Choroid plexus epithelial cell (primary cell): ENCODE data around the gene ATP7B.

Experiments used
- DNase-seq: peaks from one replicate; pipeline ENCODE4 v3.0.0-alpha.2; 2010; ENCODE audit warnings: low read depth
- H3K4me3 ChIP-seq: 2 replicates; pipeline ENCODE4 v1.5.1; 2011; ENCODE audit warnings: low read depth, mild to moderate bottlenecking, control low read depth, low read length, moderate library complexity
- CTCF ChIP-seq: conservative IDR thresholded peaks from 2 replicates; pipeline ENCODE4 v1.5.1; 2011; ENCODE audit warnings: low read depth, mild to moderate bottlenecking, control low read depth, inconsistent platforms, low read length, moderate library complexity

ATP7B gene

DNA sequence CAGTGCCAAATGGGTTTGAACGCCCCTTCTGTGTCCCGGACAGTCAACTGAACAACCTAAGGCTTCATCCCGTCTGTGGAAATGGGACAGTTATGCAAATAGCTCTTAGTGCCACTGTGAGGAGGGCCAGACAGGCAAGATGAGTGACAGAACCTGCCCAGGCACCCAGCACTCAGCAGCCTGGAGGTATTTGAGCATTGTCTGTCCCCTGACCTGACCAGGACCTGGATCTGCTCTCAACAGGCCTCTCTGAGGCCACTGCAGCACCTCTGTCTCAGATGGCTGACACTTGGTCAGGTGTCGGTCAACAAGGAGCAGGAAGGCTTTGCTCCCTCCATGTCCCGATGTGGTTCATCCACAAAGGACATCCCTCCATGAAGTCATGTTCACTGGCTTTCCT lies 81.6 kb downstream of the ATP7B start:
- H3K4me3 ChIP-seq, result no peak overlapping the region
- TF ChIP-seq CTCF, result no peak
- DNase-seq, result no peak

DNA sequence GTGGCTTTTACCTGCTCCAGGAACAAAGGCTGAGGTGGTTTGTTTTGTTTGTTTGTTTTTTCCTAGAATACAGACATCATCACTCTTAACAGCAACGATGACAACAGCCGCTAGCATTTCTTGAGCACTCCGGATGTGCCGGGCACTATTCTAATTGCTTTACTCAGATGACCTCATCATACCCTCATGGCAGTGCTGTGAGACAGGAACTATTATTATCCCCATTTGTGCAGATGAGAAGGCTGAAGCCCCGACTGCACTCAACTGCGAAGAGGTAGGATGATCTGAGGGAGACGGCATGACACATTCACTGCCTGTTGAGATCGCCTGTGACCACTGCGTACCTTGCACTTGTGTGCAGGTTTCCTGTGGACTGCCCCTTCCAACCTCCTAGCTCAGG lies 83.0 kb downstream of the ATP7B start:
- DNase-seq, result no peak
- no peak for TF ChIP-seq CTCF
- H3K4me3 ChIP-seq, result no peak overlapping the region

DNA sequence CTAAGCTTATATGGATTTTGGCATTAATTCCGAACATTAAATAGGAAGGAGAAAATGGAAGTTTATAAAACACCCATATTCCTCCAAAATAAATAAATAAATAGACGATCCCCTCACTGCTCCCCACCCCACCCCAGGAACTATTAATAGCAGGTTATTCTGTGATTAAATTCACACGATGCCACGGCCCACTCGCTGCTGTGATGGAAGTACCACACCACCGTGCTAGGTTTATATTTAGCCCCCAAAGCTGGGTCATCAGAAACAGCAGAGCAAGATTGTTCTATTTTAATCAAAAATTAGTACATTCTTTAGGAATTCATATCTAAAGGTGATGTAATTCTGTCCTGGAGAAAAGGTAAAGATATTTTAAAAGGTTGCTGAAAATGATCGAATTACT lies 84.1 kb downstream of the ATP7B start:
- TF ChIP-seq CTCF, result no peak
- H3K4me3 ChIP-seq, result no peak overlapping the region
- DNase-seq, result no peak

GRCh38 chr13:51926528-51926885 lies 84.7 kb downstream of the ATP7B start:
- no peak for TF ChIP-seq CTCF
- H3K4me3 ChIP-seq, result no peak overlapping the region
- no peak for DNase-seq

DNA sequence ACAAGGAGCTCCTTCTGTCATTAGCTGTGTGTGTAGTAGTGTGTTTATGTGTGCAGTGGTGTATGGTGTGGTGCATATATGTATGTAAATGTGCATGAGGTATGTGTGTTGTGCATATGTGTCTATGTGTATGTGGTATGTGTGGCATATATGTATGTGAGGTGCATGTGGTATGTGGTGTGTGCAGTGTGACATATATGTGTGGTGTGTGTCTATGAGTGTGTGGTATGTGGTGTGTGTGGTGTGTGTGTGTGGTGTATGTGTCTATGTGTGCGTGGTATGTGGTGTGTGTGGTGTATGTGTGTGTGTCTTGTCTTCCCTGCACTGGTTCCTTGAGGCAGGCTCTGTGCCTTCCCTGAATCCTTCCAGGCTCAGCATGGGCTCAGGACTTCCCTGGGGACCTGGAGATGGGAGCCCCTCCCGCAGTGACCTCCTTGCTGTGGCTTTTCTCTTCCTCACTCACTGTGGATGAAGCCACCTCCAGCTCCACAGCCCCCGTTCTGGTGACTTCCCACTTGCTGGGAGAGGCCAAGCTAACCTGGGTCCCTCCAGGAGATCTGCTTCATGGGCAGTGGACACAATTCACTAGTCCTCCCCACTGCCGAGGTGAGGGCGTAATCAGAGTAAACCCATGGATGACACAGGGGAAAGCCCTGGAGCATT lies 85.3 kb downstream of the ATP7B start:
- TF ChIP-seq CTCF, result no peak
- DNase-seq, result no peak
- no peak overlapping the region for H3K4me3 ChIP-seq

GRCh38 chr13:51924756-51925544 lies 86.3 kb downstream of the ATP7B start:
- DNase-seq, result no peak
- no peak overlapping the region for H3K4me3 ChIP-seq
- TF ChIP-seq CTCF, result no peak
